Upper lobe of right lung (tissue), 1 donor: Measurements from ENCODE around the gene CADM1. TPM values are rescaled to one million over a fixed set of nuclear protein-coding genes. Genes with fewer than 3 reads are reported as not detected.

Source experiments
- ATAC-seq: fragments of 200-7000 bp; cut with Tn5 transposase; one replicate; pipeline ENCODE4 v1.9.1; 2020; ENCODE audit warnings: mild to moderate bottlenecking, moderate library complexity
- DNase-seq: peaks from one replicate; pipeline ENCODE4 v3.0.0-alpha.2; 2020
- H3K27ac ChIP-seq: fragments of 200-600 bp; one replicate; pipeline ENCODE4 v1.8.0; 2022
- H3K27me3 ChIP-seq: fragments of 200-600 bp; one replicate; pipeline ENCODE4 v1.8.0; 2022; ENCODE audit warnings: mild to moderate bottlenecking
- H3K36me3 ChIP-seq: fragments of 200-600 bp; one replicate; pipeline ENCODE4 v1.8.0; 2022
- H3K4me1 ChIP-seq: fragments of 200-600 bp; one replicate; pipeline ENCODE4 v1.8.0; 2022
- H3K4me3 ChIP-seq: fragments of 200-600 bp; one replicate; pipeline ENCODE4 v1.8.0; 2022; ENCODE audit warnings: mild to moderate bottlenecking
- H3K9me3 ChIP-seq: fragments of 200-600 bp; one replicate; pipeline ENCODE4 v1.8.0; 2022
- CTCF ChIP-seq: fragments of 200-600 bp; IDR thresholded peaks from one replicate; pipeline ENCODE4 v1.8.0; 2022; ENCODE audit warnings: antibody characterized with exemption
- intact Hi-C: fragments of 100-400 bp; cut with DNase I; formaldehyde crosslinking; loops from one replicate; pipeline ENCODE4 v1.11.0; 2022
- total RNA-seq: library from RNA; stranded (reverse); fragmentation: NEBNext Ultra II Directional; extraction: Animal tissue kit (Norgen Biotek cat#: 25700); gene quantifications from one replicate; pipeline ENCODE4 v1.2.1, GENCODE V29; 2021
- donor health status: DM: no; HTN: yes; CAD: no; lungs with severe emphysema.

The CADM1 gene
- total RNA-seq, 1 donor from 2014 or later: 222 TPM

- Histone ChIP-seq H3K27ac (no peak overlapping the region), H3K4me1 (no peaks in the 10 kb centered on the region), H3K4me3 (no peak overlapping the region), H3K36me3 (no peaks in the 10 kb centered on the region), H3K27me3 (no peaks in the 10 kb centered on the region), H3K9me3 (no peaks in the 10 kb centered on the region)
- no peak for TF ChIP-seq CTCF
- ATAC-seq (no peak), DNase-seq (no peak)
- intact Hi-C loops: no loop called here
Observed at GRCh38 chr11:115173136-115173535, 331.1 kb downstream of the CADM1 start.

- H3K27ac ChIP-seq: no peak overlapping the region
- TF ChIP-seq CTCF: peak; percentile 74
- no peaks in the 10 kb centered on the region for H3K36me3 ChIP-seq
- intact Hi-C loops: no loop called here
- H3K4me3 ChIP-seq: no peak overlapping the region
- no peaks in the 10 kb centered on the region for H3K4me1 ChIP-seq
- H3K9me3 ChIP-seq: no peaks in the 10 kb centered on the region
- no peaks in the 10 kb centered on the region for H3K27me3 ChIP-seq
- ATAC-seq (peak; percentile 30), DNase-seq (no peak)
Observed at GRCh38 chr11:115170133-115170815, 333.9 kb downstream of the CADM1 start.

DNA sequence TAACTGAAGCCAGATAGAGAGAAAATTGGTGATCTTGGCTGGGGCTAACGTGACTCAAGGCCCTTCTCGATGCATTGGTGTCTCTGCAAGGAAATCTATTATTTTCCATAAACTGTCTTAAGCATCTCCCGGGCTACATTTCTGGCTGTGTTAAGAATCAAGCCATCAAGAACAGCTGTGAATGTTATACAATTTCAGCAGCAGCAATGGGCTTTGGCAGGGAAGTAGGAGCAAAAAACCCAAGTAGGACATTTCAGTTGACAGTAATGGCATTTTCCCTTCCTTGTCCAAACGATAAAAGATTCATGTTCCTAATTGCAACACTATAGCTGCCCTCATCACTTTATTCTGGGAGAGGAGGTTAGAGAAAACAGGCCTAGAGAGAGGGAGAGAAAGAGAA is 335.0 kb downstream of the CADM1 start:
- Histone ChIP-seq H3K36me3 (no peaks in the 10 kb centered on the region), H3K27me3 (no peaks in the 10 kb centered on the region), H3K4me3 (no peak overlapping the region), H3K9me3 (no peaks in the 10 kb centered on the region), H3K27ac (no peak overlapping the region), H3K4me1 (no peaks in the 10 kb centered on the region)
- no peak for ATAC-seq
- intact Hi-C loops: no loop called here
- DNase-seq: no peak
- no peak for TF ChIP-seq CTCF

- no peaks in the 10 kb centered on the region for H3K27me3 ChIP-seq
- no peaks in the 10 kb centered on the region for H3K36me3 ChIP-seq
- DNase-seq: no peak
- no peak overlapping the region for H3K27ac ChIP-seq
- H3K4me1 ChIP-seq: no peaks in the 10 kb centered on the region
- no peak for TF ChIP-seq CTCF
- intact Hi-C loops: no loop called here
- no peak for ATAC-seq
- no peaks in the 10 kb centered on the region for H3K9me3 ChIP-seq
- H3K4me3 ChIP-seq: no peak overlapping the region
Observed at GRCh38 chr11:115168686-115169085, 335.5 kb downstream of the CADM1 start.

GRCh38 chr11:115168229-115168671 is 336.0 kb downstream of the CADM1 start:
- TF ChIP-seq CTCF: no peak
- DNase-seq (no peak), ATAC-seq (peak; percentile 13)
- H3K9me3 ChIP-seq: no peaks in the 10 kb centered on the region
- no peaks in the 10 kb centered on the region for H3K4me1 ChIP-seq
- no peaks in the 10 kb centered on the region for H3K27me3 ChIP-seq
- no peak overlapping the region for H3K4me3 ChIP-seq
- H3K36me3 ChIP-seq: no peaks in the 10 kb centered on the region
- intact Hi-C loops: no loop called here
- no peak overlapping the region for H3K27ac ChIP-seq

GRCh38 chr11:115167456-115167855 is 336.8 kb downstream of the CADM1 start:
- TF ChIP-seq CTCF: no peak
- H3K36me3 ChIP-seq: no peaks in the 10 kb centered on the region
- no peaks in the 10 kb centered on the region for H3K4me1 ChIP-seq
- DNase-seq (no peak), ATAC-seq (no peak)
- H3K4me3 ChIP-seq: no peak overlapping the region
- intact Hi-C loops: no loop called here
- H3K9me3 ChIP-seq: no peaks in the 10 kb centered on the region
- H3K27me3 ChIP-seq: no peaks in the 10 kb centered on the region
- no peak overlapping the region for H3K27ac ChIP-seq
